ENCODE measurements around the gene WDR20. TPM values are rescaled to one million over a fixed set of nuclear protein-coding genes. Genes with fewer than 3 reads are reported as not detected.
A peak's percentile ranks its signal among the peaks of the same experiment; 100 is the strongest.
"Not testable (repeated sequence)": the region's sequence is repeated elsewhere in the genome, so short reads cannot be mapped to it uniquely, and the experiment has no call there.

WDR20 gene
- total RNA-seq, 1 donor from 2014 or later, result 29.6 TPM

DNA sequence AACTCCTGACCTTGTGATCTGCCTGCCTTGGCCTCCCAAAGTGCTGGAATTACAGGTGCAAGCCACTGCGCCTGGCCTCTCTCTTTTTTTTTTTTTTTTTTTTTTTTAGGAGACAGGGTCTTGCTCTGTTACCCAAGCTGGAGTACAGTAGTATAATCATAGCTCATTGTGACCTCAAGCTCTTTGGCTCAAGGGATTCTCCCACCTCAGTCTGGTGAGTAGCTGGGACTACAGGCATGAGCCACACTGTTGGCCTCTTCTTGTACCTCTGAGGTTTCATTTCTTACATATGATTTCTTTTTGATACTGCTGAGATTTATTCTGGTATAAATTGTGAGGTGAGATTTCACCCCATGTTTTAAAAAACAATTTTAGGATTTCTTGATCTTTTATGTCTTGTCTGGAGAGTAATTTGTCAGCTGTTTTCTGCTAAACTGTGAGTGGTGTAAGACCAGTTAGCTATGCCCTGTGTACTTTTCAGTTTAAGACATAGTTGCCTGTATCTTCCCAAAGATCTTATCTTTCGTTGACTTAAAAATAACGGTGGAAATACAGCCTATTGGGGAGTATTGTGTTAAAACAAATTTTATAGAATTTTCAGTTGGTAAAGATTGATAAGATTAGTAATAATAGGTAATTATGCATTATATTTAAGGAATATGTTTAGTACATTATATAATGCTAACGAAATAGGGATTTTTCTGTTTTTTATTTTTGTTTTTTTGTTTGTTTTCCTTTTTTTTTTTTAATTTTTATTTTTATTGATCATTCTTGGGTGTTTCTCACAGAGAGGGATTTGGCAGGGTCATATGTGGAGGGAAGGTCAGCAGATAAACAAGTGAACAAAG, 31.7 kb downstream of the WDR20 start:
- no peak for DNase-seq

DNA sequence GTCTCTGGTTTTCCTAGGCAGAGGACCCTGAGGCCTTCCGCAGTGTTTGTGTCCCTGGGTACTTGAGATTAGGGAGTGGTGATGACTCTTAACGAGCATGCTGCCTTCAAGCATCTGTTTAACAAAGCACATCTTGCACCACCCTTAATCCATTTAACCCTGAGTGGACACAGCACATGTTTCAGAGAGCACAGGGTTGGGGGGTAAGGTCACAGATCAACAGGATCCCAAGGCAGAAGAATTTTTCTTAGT, 32.2 kb downstream of the WDR20 start:
- not testable (repeated sequence) for DNase-seq

DNA sequence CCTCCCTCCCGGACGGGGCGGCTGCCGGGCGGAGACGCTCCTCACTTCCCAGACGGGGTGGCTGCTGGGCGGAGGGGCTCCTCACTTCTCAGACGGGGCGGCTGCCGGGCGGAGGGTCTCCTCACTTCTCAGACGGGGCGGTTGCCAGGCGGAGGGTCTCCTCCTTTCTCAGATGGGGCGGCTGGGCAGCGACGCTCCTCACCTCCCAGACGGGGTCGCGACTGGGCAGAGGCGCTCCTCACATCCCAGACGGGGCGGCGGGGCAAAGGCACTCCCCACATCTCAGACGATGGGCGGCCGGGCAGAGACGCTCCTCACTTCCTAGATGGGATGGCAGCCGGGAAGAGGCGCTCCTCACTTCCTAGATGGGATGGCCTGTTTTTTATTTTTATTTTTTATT, 33.0 kb downstream of the WDR20 start:
- not testable (repeated sequence) for DNase-seq

- DNase-seq, result no peak
Observed at GRCh38 chr14:102177161-102177560, 37.5 kb downstream of the WDR20 start.

DNA sequence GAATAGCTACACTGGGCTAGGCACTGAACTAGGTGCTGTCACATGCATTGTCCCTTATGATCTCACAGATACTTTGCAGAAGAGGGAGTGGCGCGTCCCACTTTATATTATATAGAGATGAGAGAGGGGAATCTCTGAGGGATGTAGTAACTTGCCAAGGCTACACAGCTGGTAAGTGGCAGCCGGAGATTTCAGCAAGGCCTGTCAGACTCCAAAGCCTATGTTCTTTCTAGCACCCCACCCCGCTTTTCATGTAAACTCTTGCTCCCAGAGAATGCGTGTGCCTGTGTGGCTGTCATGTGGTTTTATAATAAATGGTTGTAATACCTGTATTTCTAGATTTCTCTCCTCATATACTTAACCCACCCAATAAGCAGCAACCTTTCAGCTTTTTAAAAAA, 39.1 kb downstream of the WDR20 start:
- DNase-seq, result peak; percentile 73

DNA sequence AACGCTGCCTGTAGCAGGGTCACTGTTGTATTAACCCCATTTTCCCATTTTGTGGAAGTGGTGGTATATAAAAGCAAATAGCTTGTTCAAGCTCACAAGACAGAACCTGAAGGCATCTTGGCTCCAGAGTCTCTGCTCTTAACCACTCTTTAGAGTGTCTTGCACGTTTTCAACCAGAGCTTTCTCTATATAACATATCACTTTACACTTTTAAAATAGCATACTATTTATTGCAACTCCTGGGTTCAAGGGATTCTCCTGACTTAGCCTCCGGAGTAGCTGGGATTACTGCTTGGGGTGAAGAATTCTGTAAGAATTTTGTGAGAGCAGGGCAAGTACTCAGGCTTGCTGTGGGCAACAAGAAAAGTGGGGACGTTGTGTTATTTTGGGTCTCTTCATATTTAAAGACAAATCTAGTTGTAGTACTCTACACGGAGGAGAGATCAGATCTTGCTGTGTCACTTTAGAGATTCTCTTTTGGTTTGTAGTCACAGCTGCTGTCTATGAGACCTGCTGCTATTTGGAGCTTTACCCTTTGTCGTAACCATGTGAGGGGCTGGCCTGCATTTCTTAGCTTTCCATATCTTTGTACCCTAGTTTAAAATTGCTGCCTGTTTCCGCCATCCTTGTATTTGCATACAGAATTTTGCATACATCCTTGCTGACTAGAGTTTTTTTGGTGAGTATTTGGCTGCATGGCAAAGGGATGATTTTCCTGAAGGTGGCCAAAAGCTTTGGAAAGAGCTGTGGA, 40.7 kb downstream of the WDR20 start:
- DNase-seq, result peak; percentile 50

GRCh38 chr14:102181187-102181586, 41.5 kb downstream of the WDR20 start:
- no peak for DNase-seq

DNA sequence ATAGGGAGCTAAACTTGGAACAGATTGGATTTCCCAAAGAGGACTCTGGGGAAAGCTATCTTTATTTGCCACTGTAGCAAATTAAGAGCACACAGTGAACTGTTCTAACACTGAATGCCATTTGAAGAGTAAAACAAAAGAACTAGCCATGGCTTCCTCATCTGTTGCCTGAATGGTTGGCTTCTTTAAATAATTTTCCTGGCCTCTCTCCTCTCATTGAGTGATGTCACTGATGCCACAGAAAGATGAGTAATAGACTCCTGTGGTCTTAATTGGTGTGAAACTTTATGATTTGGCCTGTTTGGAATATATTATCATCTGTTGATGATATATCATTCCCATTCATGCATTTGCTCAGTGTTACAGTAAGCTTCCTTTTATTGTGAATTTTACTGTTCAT, 42.5 kb downstream of the WDR20 start:
- DNase-seq, result no peak

DNA sequence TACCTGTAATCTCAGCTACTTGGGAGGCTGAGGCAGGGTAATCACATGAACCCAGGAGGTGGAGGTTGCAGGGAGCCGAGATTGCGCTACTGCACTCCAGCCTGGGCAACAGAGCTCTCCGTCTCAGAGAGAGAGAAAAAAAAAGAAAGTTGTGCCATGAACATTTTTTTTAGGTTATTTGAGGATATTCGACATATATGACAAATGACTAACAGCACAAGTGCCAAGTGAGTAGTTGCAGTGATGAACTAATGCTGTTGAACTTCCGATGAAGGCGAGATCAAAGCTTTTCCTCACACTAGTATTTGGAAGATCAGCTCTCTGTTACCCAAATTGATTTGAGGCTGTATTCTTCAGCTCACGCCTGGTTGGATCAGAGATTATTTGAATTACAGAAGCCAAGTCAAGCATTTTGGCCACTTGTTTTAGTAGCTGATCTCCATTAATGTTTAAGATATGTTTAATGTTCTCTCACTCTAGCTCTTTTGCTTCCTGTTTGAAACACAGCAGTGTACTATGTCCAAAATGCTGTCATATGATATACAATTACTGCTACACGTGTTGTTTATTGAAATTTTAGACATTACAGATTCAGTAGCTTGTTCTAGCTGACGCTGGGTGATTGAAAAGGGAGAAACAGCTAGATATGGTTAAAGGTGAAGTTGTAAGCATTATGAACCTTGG, 43.4 kb downstream of the WDR20 start:
- DNase-seq, result no peak

GRCh38 chr14:102183886-102184285, 44.2 kb downstream of the WDR20 start:
- no peak for DNase-seq

DNA sequence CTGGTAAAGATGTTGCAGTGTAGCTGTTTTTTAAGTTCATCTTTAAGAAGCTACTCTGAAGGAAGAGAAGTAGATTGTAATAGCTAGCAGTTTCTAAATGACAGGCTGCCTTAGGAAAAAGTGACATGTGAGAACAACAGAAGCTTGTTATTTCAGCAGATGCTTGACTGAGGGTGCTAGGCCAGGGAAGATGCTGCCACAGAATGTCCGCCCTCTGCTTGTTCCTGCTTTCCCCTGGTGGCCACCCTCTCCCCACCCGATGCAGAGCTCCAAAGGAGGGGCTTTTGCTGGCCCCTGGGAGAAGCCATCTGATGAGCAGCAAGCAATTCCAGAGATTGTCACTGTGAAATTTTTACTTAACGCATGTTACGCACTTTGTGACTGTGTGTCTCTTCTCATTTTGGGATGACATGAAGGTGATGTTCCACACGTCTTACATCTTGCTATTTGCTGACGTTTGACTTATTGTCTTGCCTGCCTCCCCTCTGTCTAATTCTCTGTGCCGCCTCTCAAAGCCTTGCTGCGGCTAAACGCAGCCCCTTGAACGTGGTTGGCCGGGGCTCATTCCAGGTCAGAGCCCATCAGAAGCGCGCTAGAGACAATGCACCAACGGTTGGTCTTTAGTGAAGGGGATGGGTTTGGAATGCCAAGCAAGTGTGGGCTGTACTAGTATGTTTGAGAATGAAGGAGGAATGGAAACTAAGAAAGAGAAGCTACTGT, 44.8 kb downstream of the WDR20 start:
- DNase-seq, result no peak

- DNase-seq, result no peak
Observed at GRCh38 chr14:102185360-102185759, 45.7 kb downstream of the WDR20 start.

DNA sequence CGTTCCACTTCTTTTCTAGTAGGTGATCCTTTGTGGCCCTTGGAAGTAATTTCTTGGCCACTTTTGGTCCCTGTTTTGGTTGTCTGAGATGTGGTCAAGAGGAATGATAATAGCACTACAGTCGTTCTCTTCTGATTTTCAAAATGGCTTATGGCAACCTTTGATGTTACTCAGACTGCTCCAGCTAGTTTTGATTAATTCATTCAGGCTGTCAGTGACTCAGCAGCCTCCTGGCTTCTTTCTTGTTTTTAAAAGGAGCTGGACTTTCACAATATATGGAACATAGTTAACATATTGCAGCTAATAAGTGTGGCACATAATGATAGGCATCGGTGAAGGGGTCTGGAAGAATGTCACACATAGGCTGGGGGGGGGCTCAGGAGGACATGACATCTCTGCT, 47.3 kb downstream of the WDR20 start:
- no peak for DNase-seq

GRCh38 chr14:102187568-102188001, 47.9 kb downstream of the WDR20 start:
- DNase-seq, result no peak

DNA sequence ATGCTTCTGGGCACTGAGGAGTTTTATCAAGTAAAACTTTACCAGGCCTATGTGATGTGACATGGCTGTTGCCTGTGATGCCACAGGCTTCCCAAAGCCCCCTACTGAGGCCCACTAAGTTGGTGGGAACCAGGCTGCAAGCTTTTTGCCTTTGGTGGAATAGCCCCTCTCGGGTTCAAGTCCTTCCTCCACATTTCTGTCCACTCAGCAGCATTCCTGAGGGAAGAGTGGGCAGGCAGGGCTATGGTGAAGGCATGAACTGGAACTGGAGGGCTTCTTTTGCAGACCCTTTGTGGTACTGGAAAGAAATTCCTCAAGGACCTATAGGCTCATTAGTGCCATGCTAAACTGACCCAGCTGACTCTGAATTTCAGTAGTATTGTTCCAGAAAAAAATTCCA, 48.5 kb downstream of the WDR20 start:
- DNase-seq, result no peak

- DNase-seq, result no peak
Observed at GRCh38 chr14:102189874-102190273, 50.2 kb downstream of the WDR20 start.

DNA sequence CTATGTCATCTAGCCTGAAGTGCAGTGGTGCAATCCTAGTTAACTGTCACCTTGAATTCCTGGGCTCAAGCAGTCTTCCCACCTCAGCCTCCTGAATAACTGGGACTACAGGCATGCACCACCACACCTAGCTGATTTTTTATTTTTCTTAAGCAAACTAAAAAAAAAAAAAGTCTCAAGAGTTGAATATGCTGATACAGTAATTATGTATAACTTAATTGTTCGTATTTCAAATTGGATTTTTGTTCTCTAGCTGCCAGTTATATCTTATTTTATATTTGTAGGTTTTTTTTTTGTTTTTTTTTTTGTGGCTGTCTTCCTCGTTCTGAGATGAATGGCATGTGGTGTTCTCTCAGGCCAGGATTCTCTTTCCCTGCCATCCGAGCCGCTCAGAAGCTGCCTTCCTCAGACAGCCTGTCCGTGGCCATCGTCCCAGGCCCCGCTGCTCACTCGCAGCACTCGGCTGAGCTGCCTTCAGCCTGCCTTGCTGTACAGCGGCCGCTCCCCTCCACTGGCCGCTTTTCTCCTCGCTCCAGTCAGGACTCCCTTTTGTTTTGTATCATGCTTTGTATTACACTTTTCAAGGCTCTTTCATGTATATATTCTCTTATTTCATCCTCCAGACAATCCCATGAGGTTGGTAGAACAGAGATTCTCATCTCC, 53.3 kb downstream of the WDR20 start:
- peak; percentile 15 for DNase-seq

- DNase-seq, result no peak
Observed at GRCh38 chr14:102194856-102195255, 55.2 kb downstream of the WDR20 start.

GRCh38 chr14:102195446-102195845, 55.7 kb downstream of the WDR20 start:
- peak; percentile 37 for DNase-seq

DNA sequence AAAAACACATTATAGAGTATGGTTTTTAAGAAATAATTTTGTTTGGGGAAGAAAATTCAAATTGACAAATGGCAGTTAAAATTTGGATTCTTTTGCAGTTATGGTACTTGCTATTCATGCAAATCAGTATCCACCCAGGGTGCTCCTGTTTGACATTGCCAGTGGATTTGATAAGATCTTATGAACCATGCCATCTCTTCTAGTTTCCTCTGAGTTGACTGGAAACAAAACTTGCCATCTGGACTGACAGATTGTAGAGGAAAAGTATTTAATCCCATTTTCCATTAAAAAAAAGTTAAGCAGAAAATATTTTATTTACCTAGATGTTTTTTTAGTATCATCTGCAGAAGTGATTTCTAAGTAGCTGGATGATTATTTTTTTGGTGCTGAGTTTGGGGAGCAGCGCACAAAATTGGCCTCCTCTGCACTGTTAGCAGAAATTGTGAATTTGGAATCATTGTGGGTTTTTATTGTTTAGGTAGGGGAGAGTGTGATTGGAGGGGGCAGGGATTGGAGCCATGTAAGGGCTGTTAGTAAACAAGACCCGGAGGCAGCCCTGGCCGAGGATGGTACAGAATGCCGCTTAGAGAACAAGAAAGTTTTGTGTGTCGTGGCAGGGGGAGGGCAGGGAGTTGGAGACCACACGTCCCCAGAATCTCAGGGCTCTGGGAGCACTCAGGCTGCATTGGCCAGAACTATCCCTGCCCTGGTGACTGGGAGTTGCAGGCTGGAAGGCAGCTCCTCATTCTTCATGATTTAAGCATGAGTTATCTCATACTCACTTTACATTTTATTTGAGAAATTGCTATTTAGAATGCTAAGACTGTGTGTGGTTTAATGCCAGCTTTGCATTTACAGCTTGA, 56.6 kb downstream of the WDR20 start:
- DNase-seq, result no peak

GRCh38 chr14:102196902-102197230, 57.2 kb downstream of the WDR20 start:
- DNase-seq, result no peak

All from tongue (tissue), 2 donors.